Adrenal gland (tissue), 12 donors: ENCODE data around the gene CELF2. TPM values are rescaled to one million over a fixed set of nuclear protein-coding genes. Genes with fewer than 3 reads are reported as not detected.

Source experiments
- DNase-seq, 7 donors: peaks; one replicate each; pipeline ENCODE4 v3.0.0-alpha.2; 2019 to 2020
- H3K27ac ChIP-seq, 5 donors: fragments of 200-600 bp; sonication (generic) in 4 of 5; 1 replicate in 3 of 5; 2 replicates in 2 of 5; pipeline versions ENCODE4 v1.5.1 to v1.8.0; 2016 to 2020; ENCODE audit warnings: mild to moderate bottlenecking in 1 of 5
- H3K27me3 ChIP-seq: fragments of 200-600 bp; 2 replicates; pipeline ENCODE4 v1.8.0; 2021
- H3K36me3 ChIP-seq, 2 donors: fragments of 200-600 bp; replicated peaks in 1 of 2; 1 replicate in 1 of 2; 2 replicates in 1 of 2; pipeline versions ENCODE4 v1.5.1 to v1.8.0; 2018 to 2022
- H3K4me1 ChIP-seq, 2 donors: fragments of 200-600 bp; replicated peaks in 1 of 2; 1 replicate in 1 of 2; 2 replicates in 1 of 2; pipeline versions ENCODE4 v1.5.1 to v1.8.0; 2018 to 2021
- H3K4me3 ChIP-seq, 4 donors: fragments of 200-600 bp; sonication (generic) in 3 of 4; one replicate each; pipeline ENCODE4 v1.5.1; 2016 to 2018
- H3K9me3 ChIP-seq, 3 donors: fragments of 200-600 bp; sonication (generic) in 1 of 3; replicated peaks in 1 of 3; 1 replicate in 2 of 3; 2 replicates in 1 of 3; pipeline versions ENCODE4 v1.5.1 to v1.8.0; 2016 to 2021
- POLR2A ChIP-seq, 2 donors: fragments of 450-650 bp; IDR thresholded peaks; one replicate each; pipeline ENCODE4 v1.6.1; 2017; ENCODE audit warnings: antibody characterized with exemption in 2 of 2, mild to moderate bottlenecking in 2 of 2, moderate library complexity in 1 of 2
- WGBS, 4 donors: extraction: QIAGEN DNeasy Blood & Tissue Kit in 2 of 4; methylation state at CpG; one replicate each; pipeline versions ENCODE4 v1.1.5 to v1.1.7; 2013 to 2017; 5-methylcytosine and 5-hydroxymethylcytosine counted together
- intact Hi-C, 2 donors: fragments of 100-400 bp; cut with DNase I; formaldehyde crosslinking; loops; one replicate each; pipeline versions ENCODE4 v1.14.1 to v1.15.0; 2022 to 2023
- polyA plus RNA-seq, 3 donors: library from polyadenylated mRNA; stranded (reverse); fragments of 200-250 nt in 2 of 3; fragments of 350-450 nt in 1 of 3; fragmentation: Illumina TruSeq in 1 of 3; extraction: RNeasy Lipid Tissue Mini Kit (QIAGEN cat#74804) in 1 of 3; gene quantifications; one replicate each; pipeline ENCODE4 v1.2.3, GENCODE V29; 2013 to 2014
- total RNA-seq, 9 donors: library from RNA; depleted of rRNA in 4 of 9; stranded (reverse); fragments of >200 nt in 4 of 9; fragments of 120-200 nt in 1 of 9; fragmentation: NEBNext Ultra II Directional in 1 of 9; extraction: Animal tissue kit (Norgen Biotek cat#: 25700) in 1 of 9; gene quantifications; one replicate each; pipeline versions ENCODE4 v1.1.0 to v1.2.4, GENCODE V29; 2013 to 2023
- TF ChIP-seq, protein P1 (sequence below), 6 experiments: fragments of 450-650 bp in 4 of 6; fragments of 200-600 bp in 2 of 6; sonication (generic) in 1 of 6; IDR thresholded peaks; 1 replicate in 5 of 6; 2 replicates in 1 of 6; pipeline versions ENCODE4 v1.5.1 to v1.8.0; 2016 to 2021; ENCODE audit warnings: antibody characterized with exemption in 6 of 6, mild to moderate bottlenecking in 2 of 6, moderate library complexity in 1 of 6
- donor health status: healthy with polysubstance abuse.
- donor health status: Bipolar disorder and iron deficiency.
- donor health status: DM: yes; HTN: yes; CAD: no.
- donor health status: DM: no; HTN: no; CAD: no.
- donor health status: DM: no; HTN: no; CAD: no.
- donor health status: DM: yes; HTN: yes; CAD: no.

CELF2 gene
- total and polyA plus RNA-seq, 12 donors: 2.7 to 26.0 (median 10.3) TPM

DNA sequence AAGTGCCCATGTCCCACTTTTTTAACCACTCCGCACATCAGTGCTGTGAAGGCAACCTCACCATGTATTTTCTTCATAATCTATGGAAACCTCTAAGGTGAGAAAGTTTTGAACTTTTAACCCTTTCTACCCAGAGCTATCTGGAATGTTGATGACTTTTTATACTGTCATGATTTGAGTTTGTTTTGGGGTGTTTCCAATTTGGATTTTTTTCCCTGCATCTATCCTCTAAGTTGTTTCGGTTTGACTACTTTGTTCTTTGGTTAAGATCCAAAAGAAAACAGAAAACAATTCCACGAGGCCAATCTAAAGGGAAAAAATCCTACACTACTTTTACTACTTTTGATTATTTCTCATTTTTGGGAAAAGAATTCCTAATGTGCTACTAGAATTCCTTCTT lies 314.1 kb downstream of the CELF2 start:
- Histone ChIP-seq H3K4me3 (no peak overlapping the region), H3K9me3 (no peaks in the 10 kb centered on the region), H3K4me1 (no peaks in the 10 kb centered on the region), H3K27me3 (no peaks in the 10 kb centered on the region), H3K27ac (no peak overlapping the region), H3K36me3 (no peaks in the 10 kb centered on the region)
- intact Hi-C loops: no loop called here
- no peak for DNase-seq
- TF ChIP-seq, protein P1, sequence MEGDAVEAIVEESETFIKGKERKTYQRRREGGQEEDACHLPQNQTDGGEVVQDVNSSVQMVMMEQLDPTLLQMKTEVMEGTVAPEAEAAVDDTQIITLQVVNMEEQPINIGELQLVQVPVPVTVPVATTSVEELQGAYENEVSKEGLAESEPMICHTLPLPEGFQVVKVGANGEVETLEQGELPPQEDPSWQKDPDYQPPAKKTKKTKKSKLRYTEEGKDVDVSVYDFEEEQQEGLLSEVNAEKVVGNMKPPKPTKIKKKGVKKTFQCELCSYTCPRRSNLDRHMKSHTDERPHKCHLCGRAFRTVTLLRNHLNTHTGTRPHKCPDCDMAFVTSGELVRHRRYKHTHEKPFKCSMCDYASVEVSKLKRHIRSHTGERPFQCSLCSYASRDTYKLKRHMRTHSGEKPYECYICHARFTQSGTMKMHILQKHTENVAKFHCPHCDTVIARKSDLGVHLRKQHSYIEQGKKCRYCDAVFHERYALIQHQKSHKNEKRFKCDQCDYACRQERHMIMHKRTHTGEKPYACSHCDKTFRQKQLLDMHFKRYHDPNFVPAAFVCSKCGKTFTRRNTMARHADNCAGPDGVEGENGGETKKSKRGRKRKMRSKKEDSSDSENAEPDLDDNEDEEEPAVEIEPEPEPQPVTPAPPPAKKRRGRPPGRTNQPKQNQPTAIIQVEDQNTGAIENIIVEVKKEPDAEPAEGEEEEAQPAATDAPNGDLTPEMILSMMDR (IDR thresholded peaks at IDR 0.05): no peak
- TF ChIP-seq POLR2A (IDR thresholded peaks at IDR 0.05): no peak
- 63 to 78% (median 68%) methylated on average over 3 of the region's 3 CpGs for WGBS, 4 donors

GRCh38 chr10:11332846-11333245 lies 315.2 kb downstream of the CELF2 start:
- Histone ChIP-seq H3K27me3 (no peaks in the 10 kb centered on the region), H3K4me1 (no peaks in the 10 kb centered on the region), H3K4me3 (no peak overlapping the region), H3K36me3 (no peaks in the 10 kb centered on the region), H3K9me3 (no peaks in the 10 kb centered on the region), H3K27ac (no peak overlapping the region)
- WGBS, 4 donors: 79 to 88% (median 82%) methylated on average over 10 of the region's 10 CpGs
- no peak for DNase-seq
- intact Hi-C loops: no loop called here
- TF ChIP-seq, protein P1 (IDR thresholded peaks at IDR 0.05): no peak
- no peak for TF ChIP-seq POLR2A (IDR thresholded peaks at IDR 0.05)

DNA sequence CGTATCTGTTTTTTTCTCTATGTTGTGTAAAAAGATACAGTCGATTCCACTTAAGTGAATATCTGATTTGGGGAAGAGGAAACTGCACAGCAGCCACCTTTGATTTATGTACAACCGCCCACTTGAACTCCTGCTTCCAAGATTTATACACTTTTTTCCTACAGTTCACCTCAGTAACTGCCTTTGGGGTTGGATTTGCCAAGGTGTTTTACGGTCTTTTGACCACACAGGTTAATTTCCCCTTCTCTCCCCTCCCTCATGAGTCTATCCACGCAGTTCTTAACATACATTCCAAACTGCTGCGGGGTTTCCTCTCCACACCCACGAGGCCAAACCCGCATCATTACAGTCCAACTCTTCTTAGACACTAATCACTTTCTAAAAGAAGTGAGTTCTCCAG lies 316.8 kb downstream of the CELF2 start:
- Histone ChIP-seq H3K27ac (no peak overlapping the region), H3K4me3 (no peak overlapping the region), H3K27me3 (no peaks in the 10 kb centered on the region), H3K4me1 (no peaks in the 10 kb centered on the region), H3K36me3 (no peaks in the 10 kb centered on the region), H3K9me3 (no peaks in the 10 kb centered on the region)
- no peak for DNase-seq
- intact Hi-C loops: no loop called here
- WGBS, 4 donors: 69 to 73% (median 72%) methylated on average over 8 of the region's 8 CpGs
- no peak for TF ChIP-seq POLR2A (IDR thresholded peaks at IDR 0.05)
- TF ChIP-seq, protein P1 (IDR thresholded peaks at IDR 0.05): no peak

- no peak for TF ChIP-seq POLR2A (IDR thresholded peaks at IDR 0.05)
- TF ChIP-seq, protein P1 (IDR thresholded peaks at IDR 0.05): no peak
- no peak for DNase-seq
- Histone ChIP-seq H3K27ac (no peak overlapping the region), H3K4me1 (no peaks in the 10 kb centered on the region), H3K36me3 (no peaks in the 10 kb centered on the region), H3K27me3 (no peaks in the 10 kb centered on the region), H3K9me3 (no peaks in the 10 kb centered on the region), H3K4me3 (no peak overlapping the region)
- WGBS, 4 donors: 64 to 71% (median 67%) methylated on average over 10 to 12 of the region's 12 CpGs
- intact Hi-C loops: no loop called here
Observed at GRCh38 chr10:11335167-11335652, 317.5 kb downstream of the CELF2 start.
